HT-29 (cell line): Measurements from ENCODE around the gene HSD17B8. TPM values are rescaled to one million over a fixed set of nuclear protein-coding genes. Genes with fewer than 3 reads are reported as not detected.

ENCODE experiments used
- DNase-seq: peaks from one replicate; pipeline ENCODE4 v3.0.0-alpha.2; 2015; ENCODE audit warnings: low spot score
- total RNA-seq: library from RNA; depleted of rRNA; stranded (reverse); fragments of >200 nt; shearing (Covaris generic); gene quantifications from 2 replicates; pipeline ENCODE4 v1.2.3, GENCODE V29; 2014; rRNA removed

The HSD17B8 gene
- 28.0 and 35.8 TPM in 2 replicates for total RNA-seq

GRCh38 chr6:33204415-33205190, at the start of gene HSD17B8:
Gene HSD17B8, plus strand, starts transcription at chr6:33204655. Its CDS starts 14 bp downstream, at chr6:33204669.
- DNase-seq, result peak; percentile 94

GRCh38 chr6:33156561-33156960, 47.9 kb upstream of the HSD17B8 start:
- DNase-seq, result no peak

- DNase-seq, result no peak
Measured at GRCh38 chr6:33156964-33157363, 47.5 kb upstream of the HSD17B8 start.

- no peak for DNase-seq
Measured at GRCh38 chr6:33160096-33160495, 44.4 kb upstream of the HSD17B8 start.

- no peak for DNase-seq
Measured at GRCh38 chr6:33160728-33161344, 43.6 kb upstream of the HSD17B8 start.

- peak; percentile 65 for DNase-seq
Measured at GRCh38 chr6:33161354-33162331, 42.8 kb upstream of the HSD17B8 start.

- no peak for DNase-seq
Measured at GRCh38 chr6:33163540-33163939, 40.9 kb upstream of the HSD17B8 start.

- no peak for DNase-seq
Measured at GRCh38 chr6:33164176-33164575, 40.3 kb upstream of the HSD17B8 start.

- no peak for DNase-seq
Measured at GRCh38 chr6:33164665-33165373, 39.6 kb upstream of the HSD17B8 start.

GRCh38 chr6:33165581-33166258, 38.7 kb upstream of the HSD17B8 start:
- DNase-seq, result no peak

- DNase-seq, result no peak
Measured at GRCh38 chr6:33166363-33166762, 38.1 kb upstream of the HSD17B8 start.

GRCh38 chr6:33166811-33167210, 37.6 kb upstream of the HSD17B8 start:
- DNase-seq, result no peak

GRCh38 chr6:33167374-33168283, 36.8 kb upstream of the HSD17B8 start:
- DNase-seq, result no peak

- no peak for DNase-seq
Measured at GRCh38 chr6:33168284-33168601, 36.2 kb upstream of the HSD17B8 start.

GRCh38 chr6:33168639-33169038, 35.8 kb upstream of the HSD17B8 start:
- no peak for DNase-seq

GRCh38 chr6:33169291-33170175, 34.9 kb upstream of the HSD17B8 start:
- no peak for DNase-seq

- no peak for DNase-seq
Measured at GRCh38 chr6:33170176-33171015, 34.1 kb upstream of the HSD17B8 start.
